ENCODE results near the gene NXPH4. TPM values are rescaled to one million over a fixed set of nuclear protein-coding genes. Genes with fewer than 3 reads are reported as not detected.

The NXPH4 gene
- total RNA-seq, 4 donors from 2014 or later, result not detected

- intact Hi-C loops (cut with DNase I), result no loop called here
- WGBS, result 3% methylated on average over 11 of the region's 18 CpGs
- H3K27ac ChIP-seq (replicated peaks in 1 of 4), result no peak overlapping the region
- peaks cover 10 to 93% (median 57%) of the 10 kb centered on the region in 4 donors for H3K27me3 ChIP-seq
- TF ChIP-seq EP300 (IDR thresholded peaks at IDR 0.05), result no peak
- TF ChIP-seq POLR2A (IDR thresholded peaks at IDR 0.05; ENCODE audit: low read depth), result no peak
- TF ChIP-seq POLR2AphosphoS5 (IDR thresholded peaks at IDR 0.05), result no peak
- no peak for TF ChIP-seq CTCF (IDR thresholded peaks at IDR 0.05)
- H3K4me1 ChIP-seq, result peaks cover 58 to 69% (median 66%) of the 10 kb centered on the region in 4 donors
- no peak for DNase-seq (ENCODE audit: extremely low spot score)
- H3K36me3 ChIP-seq, result no peaks in the 10 kb centered on the region
- peak overlapping the region in 3 of 4 donors; percentile 21 to 52 (median 42) for H3K4me3 ChIP-seq
- no peaks in the 10 kb centered on the region for H3K9me3 ChIP-seq
Observed at GRCh38 chr12:57242329-57242690, 25.7 kb downstream of the NXPH4 start.

- H3K27me3 ChIP-seq, result peaks cover 10 to 87% (median 53%) of the 10 kb centered on the region in 4 donors
- no peaks in the 10 kb centered on the region for H3K9me3 ChIP-seq
- H3K27ac ChIP-seq (replicated peaks in 1 of 4), result no peak overlapping the region
- H3K4me1 ChIP-seq, result peaks cover 57 to 65% (median 62%) of the 10 kb centered on the region in 4 donors
- intact Hi-C loops (cut with DNase I), result loop anchor here (1.0 kb wide), 1 partner anchor 29 kb away; no protein-coding TSS in a partner anchor
- no peaks in the 10 kb centered on the region for H3K36me3 ChIP-seq
- WGBS, result 10% methylated on average over 13 of the region's 45 CpGs
- peak overlapping the region; percentile 21 to 52 (median 40) for H3K4me3 ChIP-seq
- TF ChIP-seq POLR2A (IDR thresholded peaks at IDR 0.05; ENCODE audit: low read depth), result no peak
- TF ChIP-seq EP300 (IDR thresholded peaks at IDR 0.05), result no peak
- no peak for TF ChIP-seq POLR2AphosphoS5 (IDR thresholded peaks at IDR 0.05)
- peak; percentile 20 to 64 (median 50) for TF ChIP-seq CTCF (IDR thresholded peaks at IDR 0.05)
- no peak for DNase-seq (ENCODE audit: extremely low spot score)
Observed at GRCh38 chr12:57242691-57243454, 26.3 kb downstream of the NXPH4 start.

GRCh38 chr12:57243521-57244311, 27.1 kb downstream of the NXPH4 start:
- H3K4me3 ChIP-seq, result peak overlapping the region; percentile 21 to 52 (median 40)
- peaks cover 10 to 83% (median 48%) of the 10 kb centered on the region in 4 donors for H3K27me3 ChIP-seq
- H3K9me3 ChIP-seq, result no peaks in the 10 kb centered on the region
- TF ChIP-seq POLR2A (IDR thresholded peaks at IDR 0.05; ENCODE audit: low read depth), result no peak
- peak; percentile 66 to 76 (median 75) for TF ChIP-seq CTCF (IDR thresholded peaks at IDR 0.05)
- DNase-seq (ENCODE audit: extremely low spot score), result no peak
- peaks cover 48 to 57% (median 54%) of the 10 kb centered on the region in 4 donors for H3K4me1 ChIP-seq
- WGBS, result 9% methylated on average over 33 of the region's 41 CpGs
- no peak overlapping the region for H3K27ac ChIP-seq (replicated peaks in 1 of 4)
- H3K36me3 ChIP-seq, result no peaks in the 10 kb centered on the region
- intact Hi-C loops (cut with DNase I), result loop anchor here (1.0 kb wide), 1 partner anchor 29 kb away; no protein-coding TSS in a partner anchor

- DNase-seq (ENCODE audit: extremely low spot score), result no peak
- no peaks in the 10 kb centered on the region for H3K36me3 ChIP-seq
- 67% methylated on average over 6 of the region's 6 CpGs for WGBS
- no peak overlapping the region for H3K4me3 ChIP-seq
- no peaks in the 10 kb centered on the region for H3K9me3 ChIP-seq
- peaks cover 45 to 51% (median 48%) of the 10 kb centered on the region in 4 donors for H3K4me1 ChIP-seq
- no peak overlapping the region for H3K27ac ChIP-seq (replicated peaks in 1 of 4)
- intact Hi-C loops (cut with DNase I), result no loop called here
- peaks cover 10 to 83% (median 47%) of the 10 kb centered on the region in 4 donors for H3K27me3 ChIP-seq
- TF ChIP-seq CTCF (IDR thresholded peaks at IDR 0.05), result no peak
Observed at GRCh38 chr12:57244312-57244696, 27.7 kb downstream of the NXPH4 start.

Data from esophagus muscularis mucosa (tissue), 4 donors.